Measurements from ENCODE around the gene CXCL3. TPM values are rescaled to one million over a fixed set of nuclear protein-coding genes. Genes with fewer than 3 reads are reported as not detected.

CXCL3 gene
- total RNA-seq, 1 donor from 2014 or later, result 15.1 TPM

- no peak for DNase-seq (ENCODE audit: low spot score)
Measured at GRCh38 chr4:74016068-74016467, 22.4 kb downstream of the CXCL3 start.

DNA sequence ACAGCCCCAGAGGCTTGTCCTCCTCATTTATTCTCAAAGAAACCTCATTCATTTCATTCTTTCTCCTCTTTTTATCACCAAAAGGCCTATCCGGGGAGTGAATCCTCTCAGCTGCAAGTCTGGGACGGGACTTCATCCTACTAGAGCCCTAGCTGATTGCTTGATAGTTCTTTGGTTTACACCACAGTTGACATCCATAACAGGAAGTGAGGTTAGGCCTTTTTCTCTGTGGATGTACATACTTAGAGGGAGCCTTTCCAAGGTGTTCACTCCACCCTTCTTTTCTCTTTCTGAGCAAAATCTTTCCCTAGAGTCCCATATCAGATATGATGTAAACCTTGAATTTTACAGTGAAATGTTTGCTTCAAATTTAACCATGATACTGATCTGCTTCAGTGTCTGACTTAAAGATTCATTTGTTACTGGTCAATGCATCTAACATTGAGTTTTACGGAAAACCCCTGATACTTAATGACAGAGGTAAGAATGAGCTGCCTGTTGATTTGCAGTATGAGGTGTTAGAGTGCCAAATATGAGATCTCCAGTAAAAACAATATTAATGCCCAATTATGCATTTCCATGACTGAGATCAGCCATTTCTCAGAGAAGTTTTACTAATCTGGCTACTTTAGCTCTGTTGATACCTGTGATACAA lies 23.2 kb downstream of the CXCL3 start:
- no peak for DNase-seq (ENCODE audit: low spot score)

- no peak for DNase-seq (ENCODE audit: low spot score)
Measured at GRCh38 chr4:74014332-74014731, 24.2 kb downstream of the CXCL3 start.

DNA sequence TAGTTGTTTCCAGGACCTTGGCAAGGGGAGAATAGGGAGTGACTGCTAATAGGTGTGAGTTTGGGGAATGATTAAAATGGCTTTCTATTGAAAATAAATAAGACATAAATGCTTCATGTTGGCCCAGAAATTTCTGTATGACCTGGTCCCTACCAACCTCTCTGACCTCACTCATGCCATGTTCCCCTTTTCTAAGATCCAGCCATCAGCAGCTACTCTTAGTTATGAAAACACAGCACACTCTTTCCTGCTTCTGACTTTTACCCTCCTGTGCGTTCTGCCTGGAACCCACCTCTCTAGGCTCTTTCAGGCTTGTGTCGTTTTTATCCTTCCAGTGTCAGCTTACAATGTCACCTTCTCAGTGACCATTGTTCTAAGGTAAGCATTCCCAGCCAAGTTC lies 25.2 kb downstream of the CXCL3 start:
- no peak for DNase-seq (ENCODE audit: low spot score)

DNA sequence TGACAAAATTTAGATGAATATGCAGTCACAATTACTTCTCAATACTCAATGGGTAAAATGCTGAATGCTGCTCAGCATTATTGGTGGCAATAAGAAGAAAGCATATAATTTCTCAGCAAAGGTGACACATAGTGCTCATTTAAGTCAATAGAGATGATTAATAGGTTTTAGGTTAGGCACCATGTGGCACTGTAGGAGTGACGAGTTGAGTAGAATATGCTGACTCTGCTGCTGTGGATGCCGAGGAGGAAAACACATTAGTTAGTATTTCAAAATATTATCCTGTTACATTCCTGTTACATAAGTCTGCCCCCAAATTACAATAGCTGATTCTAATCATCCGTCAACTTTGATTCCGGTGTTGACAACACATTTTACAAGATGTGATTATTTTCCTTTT lies 26.4 kb downstream of the CXCL3 start:
- DNase-seq (ENCODE audit: low spot score), result no peak

DNA sequence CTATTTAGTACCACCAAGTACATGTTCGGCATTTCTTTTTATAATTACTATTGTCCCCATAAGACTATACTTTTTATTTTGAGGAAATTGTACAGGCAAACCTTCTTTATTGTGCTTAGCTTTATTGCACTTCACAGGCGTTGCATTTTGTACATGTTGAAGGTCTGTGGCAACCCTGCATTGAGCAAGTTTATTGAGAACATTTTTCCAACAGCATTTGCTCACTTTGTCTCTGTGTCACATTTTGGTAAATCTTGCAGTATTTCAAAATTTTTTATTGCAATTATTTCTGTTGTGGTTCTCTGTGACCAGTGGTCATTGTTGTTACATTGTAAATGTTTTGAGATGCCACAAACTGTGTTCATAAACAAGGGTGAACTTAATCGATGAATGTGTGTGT lies 29.2 kb downstream of the CXCL3 start:
- DNase-seq (ENCODE audit: low spot score), result no peak

DNA sequence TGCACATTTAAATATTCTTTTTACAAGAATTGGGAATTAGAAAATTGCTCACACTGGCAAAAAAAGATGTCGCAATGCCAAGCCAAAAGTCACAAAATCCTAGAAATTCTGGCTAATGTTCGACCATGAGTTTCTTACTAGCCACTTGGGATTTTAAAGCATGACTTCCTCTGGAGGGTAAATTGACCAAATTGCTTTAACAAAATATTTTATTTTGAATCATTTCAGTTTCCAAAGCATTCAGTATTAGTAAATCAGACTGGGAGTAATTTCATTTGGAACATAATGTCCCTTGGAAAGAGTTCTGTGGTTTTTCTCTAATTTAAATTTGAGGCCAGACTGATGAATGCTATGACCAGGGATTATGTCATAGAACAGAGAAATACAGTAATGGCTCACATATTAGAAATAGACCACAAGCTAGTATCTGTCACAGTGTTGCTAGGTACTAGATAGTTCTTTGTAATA lies 32.4 kb downstream of the CXCL3 start:
- no peak for DNase-seq (ENCODE audit: low spot score)

- no peak for DNase-seq (ENCODE audit: low spot score)
Measured at GRCh38 chr4:74005528-74005927, 33.0 kb downstream of the CXCL3 start.

- no peak for DNase-seq (ENCODE audit: low spot score)
Measured at GRCh38 chr4:74004668-74005067, 33.8 kb downstream of the CXCL3 start.

GRCh38 chr4:74000301-74000700 lies 38.2 kb downstream of the CXCL3 start:
- no peak for DNase-seq (ENCODE audit: low spot score)

- DNase-seq (ENCODE audit: low spot score), result no peak
Measured at GRCh38 chr4:73998040-73999011, 40.2 kb downstream of the CXCL3 start, which contains the start of gene CXCL5. TSS of gene CXCL5 (minus strand) at chr4:73998677. CDS start at chr4:73998581, 96 bp downstream.

GRCh38 chr4:73992050-73992449 lies 46.4 kb downstream of the CXCL3 start:
- no peak for DNase-seq (ENCODE audit: low spot score)

DNA sequence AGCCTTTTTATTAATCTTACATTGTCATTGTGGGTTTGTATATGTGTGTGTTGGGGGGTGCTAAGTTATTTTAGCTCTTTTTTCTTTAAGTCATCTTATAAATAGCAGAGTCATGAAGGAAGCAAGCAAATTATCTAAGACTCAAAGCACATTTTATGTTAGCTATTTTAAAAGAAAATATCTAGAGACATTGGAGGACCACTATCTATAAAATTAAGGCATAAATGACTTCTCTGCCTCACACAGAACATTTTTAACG lies 46.8 kb downstream of the CXCL3 start:
- no peak for DNase-seq (ENCODE audit: low spot score)

DNA sequence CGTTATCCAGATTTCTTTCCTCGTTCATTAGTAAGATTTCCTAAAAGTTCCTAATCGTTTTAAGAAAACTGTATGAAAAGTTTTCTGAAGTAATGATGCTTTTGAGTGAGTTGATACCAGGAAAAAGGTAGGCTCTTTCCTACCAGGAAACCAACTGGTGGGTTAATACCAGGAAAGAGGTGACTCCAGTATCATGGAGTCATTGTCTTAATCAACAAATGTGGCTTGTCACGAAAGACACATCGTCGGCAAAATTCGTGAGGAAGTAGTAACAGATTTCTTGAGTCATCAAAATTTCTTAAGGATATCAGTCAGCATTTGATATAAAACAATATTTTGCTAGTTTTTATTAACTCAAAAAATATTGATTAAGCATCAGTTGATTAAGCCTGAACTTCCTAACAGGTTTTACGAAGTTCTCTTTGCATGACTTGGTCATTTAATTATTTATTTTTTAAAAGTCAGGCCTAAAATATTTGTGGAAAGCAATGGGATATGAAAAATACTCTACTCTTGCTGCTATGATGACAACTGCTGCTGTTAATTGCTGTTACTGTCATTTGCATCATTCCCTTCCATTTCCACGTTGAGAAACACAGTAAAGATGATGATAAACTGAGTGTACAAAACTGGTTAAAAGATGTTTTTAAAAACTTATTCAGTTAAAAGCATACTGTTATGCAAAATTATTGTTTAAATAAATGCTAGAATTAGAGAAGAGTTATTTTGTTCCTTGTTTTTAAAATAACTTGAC lies 47.3 kb downstream of the CXCL3 start:
- DNase-seq (ENCODE audit: low spot score), result no peak

GRCh38 chr4:73989928-73990327 lies 48.6 kb downstream of the CXCL3 start:
- no peak for DNase-seq (ENCODE audit: low spot score)

DNA sequence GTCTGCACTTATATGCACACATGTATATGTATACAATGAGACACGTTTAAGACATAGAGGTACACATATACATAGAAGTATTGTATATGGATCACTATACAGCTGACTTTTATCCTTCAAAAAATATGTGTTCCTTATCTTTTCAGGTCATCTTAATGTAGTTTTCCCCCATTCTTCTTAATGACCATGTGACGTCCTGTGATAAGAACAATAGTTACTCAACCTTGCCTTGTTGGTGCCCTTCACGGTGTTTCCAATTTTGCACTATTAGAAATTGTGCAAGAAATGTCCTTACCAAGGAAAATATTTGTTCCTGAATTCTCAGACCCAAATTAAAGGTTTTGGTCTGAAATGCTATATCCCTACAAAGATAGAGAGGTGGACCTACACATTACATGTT lies 49.5 kb downstream of the CXCL3 start:
- no peak for DNase-seq (ENCODE audit: low spot score)

- no peak for DNase-seq (ENCODE audit: low spot score)
Measured at GRCh38 chr4:73988061-73988460, 50.4 kb downstream of the CXCL3 start, which contains the start of gene PPBP. TSS of gene PPBP (minus strand) at chr4:73988190. CDS start at chr4:73988103, 87 bp downstream.

All from mesenteric fat pad (tissue), 1 donor.